HG03378 (cell line): ENCODE measurements around the gene IFNGR2.
"Not testable (repeated sequence)": the region's sequence is repeated elsewhere in the genome, so short reads cannot be mapped to it uniquely, and the experiment has no call there.

ENCODE experiments used
- ATAC-seq: cut with Tn5 transposase; IDR thresholded peaks from one replicate; pipeline ENCODE4 v1.9.1; 2021; ENCODE audit warnings: mild to moderate bottlenecking, moderate library complexity; ENCODE audit not compliant: unreplicated experiment

IFNGR2 gene

GRCh38 chr21:33434770-33435360 lies 31.7 kb downstream of the IFNGR2 start:
- peak; percentile 92 for ATAC-seq

- no peak for ATAC-seq
Observed at GRCh38 chr21:33437140-33437539, 33.9 kb downstream of the IFNGR2 start.

GRCh38 chr21:33441489-33442477 lies 38.6 kb downstream of the IFNGR2 start:
- peak; percentile 62 for ATAC-seq

GRCh38 chr21:33443194-33443593 lies 40.0 kb downstream of the IFNGR2 start:
- ATAC-seq = no peak

GRCh38 chr21:33444499-33444898 lies 41.3 kb downstream of the IFNGR2 start:
- ATAC-seq = no peak

- not testable (repeated sequence) for ATAC-seq
Observed at GRCh38 chr21:33446620-33447019, 43.4 kb downstream of the IFNGR2 start.

GRCh38 chr21:33449616-33450015 lies 46.4 kb downstream of the IFNGR2 start:
- no peak for ATAC-seq

GRCh38 chr21:33451634-33452071 lies 48.4 kb downstream of the IFNGR2 start:
- no peak for ATAC-seq

GRCh38 chr21:33452362-33452761 lies 49.1 kb downstream of the IFNGR2 start:
- no peak for ATAC-seq

GRCh38 chr21:33455686-33456446 lies 52.7 kb downstream of the IFNGR2 start:
- no peak for ATAC-seq

GRCh38 chr21:33458861-33459260 lies 55.6 kb downstream of the IFNGR2 start:
- ATAC-seq = no peak

- ATAC-seq = no peak
Observed at GRCh38 chr21:33461538-33462250, 58.5 kb downstream of the IFNGR2 start.

- not testable (repeated sequence) for ATAC-seq
Observed at GRCh38 chr21:33469183-33469582, 66.0 kb downstream of the IFNGR2 start.

- ATAC-seq = no peak
Observed at GRCh38 chr21:33470701-33471100, 67.5 kb downstream of the IFNGR2 start.

- ATAC-seq = no peak
Observed at GRCh38 chr21:33473344-33473743, 70.1 kb downstream of the IFNGR2 start.

- ATAC-seq = no peak
Observed at GRCh38 chr21:33477066-33477465, 73.9 kb downstream of the IFNGR2 start.

- ATAC-seq = no peak
Observed at GRCh38 chr21:33478182-33478581, 75.0 kb downstream of the IFNGR2 start.

GRCh38 chr21:33478935-33479678 lies 75.9 kb downstream of the IFNGR2 start:
- ATAC-seq = peak; percentile 11

- ATAC-seq = peak; percentile 83
Observed at GRCh38 chr21:33479679-33480480, 76.7 kb downstream of the IFNGR2 start, which contains the start of gene TMEM50B. TSS of gene TMEM50B (minus strand) at chr21:33479974. CDS start at chr21:33468885, 11,089 bp downstream.
